Nephron progenitor cell (in vitro differentiated cells): ENCODE data around the gene C4BPB.

Experiments used
- DNase-seq: peaks from one replicate; pipeline ENCODE4 v3.0.0; 2021
- H3K27ac Mint-ChIP-seq: 2 replicates; pipeline ENCODE4 v1.8.0; 2021; ENCODE audit warnings: mild to moderate bottlenecking, moderate library complexity, mixed read lengths
- H3K27me3 Mint-ChIP-seq: 2 replicates; pipeline ENCODE4 v1.8.0; 2021; ENCODE audit warnings: mild to moderate bottlenecking, low read depth, mixed read lengths; ENCODE audit not compliant: poor library complexity
- H3K36me3 Mint-ChIP-seq: 2 replicates; pipeline ENCODE4 v1.8.0; 2021; ENCODE audit warnings: low read depth, mixed read lengths
- H3K4me1 Mint-ChIP-seq: 2 replicates; pipeline ENCODE4 v1.8.0; 2021; ENCODE audit warnings: mixed read lengths
- H3K4me3 Mint-ChIP-seq: 2 replicates; pipeline ENCODE4 v1.8.0; 2021; ENCODE audit warnings: mild to moderate bottlenecking, moderate library complexity, mixed read lengths
- H3K9me3 Mint-ChIP-seq: 2 replicates; pipeline ENCODE4 v1.8.0; 2021; ENCODE audit warnings: mild to moderate bottlenecking, moderate library complexity, mixed read lengths
- CTCF ChIP-seq: fragments of 200-600 bp; sonication (generic); IDR thresholded peaks from 2 replicates; pipeline ENCODE4 v1.5.0; 2021; ENCODE audit warnings: antibody characterized with exemption

Gene C4BPB

GRCh38 chr1:207139616-207140015 is 51.0 kb downstream of the C4BPB start:
- no peaks in the 10 kb centered on the region for H3K9me3 Mint-ChIP-seq
- H3K4me3 Mint-ChIP-seq = no peak overlapping the region
- H3K4me1 Mint-ChIP-seq = no peaks in the 10 kb centered on the region
- DNase-seq = no peak
- H3K27ac Mint-ChIP-seq = no peak overlapping the region
- no peak for TF ChIP-seq CTCF
- no peaks in the 10 kb centered on the region for H3K36me3 Mint-ChIP-seq
- H3K27me3 Mint-ChIP-seq = peaks cover 14% of the 10 kb centered on the region

- TF ChIP-seq CTCF = no peak
- Mint-ChIP-seq H3K4me3 (no peak overlapping the region), H3K27ac (no peak overlapping the region), H3K36me3 (no peaks in the 10 kb centered on the region), H3K9me3 (no peaks in the 10 kb centered on the region), H3K27me3 (peaks cover 19% of the 10 kb centered on the region), H3K4me1 (no peaks in the 10 kb centered on the region)
- no peak for DNase-seq
These were observed 51.9 kb downstream of the C4BPB start for GRCh38 chr1:207140536-207140935.

- TF ChIP-seq CTCF = no peak
- DNase-seq = no peak
- Mint-ChIP-seq H3K36me3 (no peaks in the 10 kb centered on the region), H3K27me3 (peaks cover 12% of the 10 kb centered on the region), H3K27ac (no peak overlapping the region), H3K4me3 (no peak overlapping the region), H3K4me1 (no peaks in the 10 kb centered on the region), H3K9me3 (no peaks in the 10 kb centered on the region)
These were observed 56.9 kb downstream of the C4BPB start for GRCh38 chr1:207145401-207146058.
